Measurements from ENCODE around the gene PLCG2.
A peak's percentile ranks its signal among the peaks of the same experiment; 100 is the strongest.

PLCG2 gene

DNA sequence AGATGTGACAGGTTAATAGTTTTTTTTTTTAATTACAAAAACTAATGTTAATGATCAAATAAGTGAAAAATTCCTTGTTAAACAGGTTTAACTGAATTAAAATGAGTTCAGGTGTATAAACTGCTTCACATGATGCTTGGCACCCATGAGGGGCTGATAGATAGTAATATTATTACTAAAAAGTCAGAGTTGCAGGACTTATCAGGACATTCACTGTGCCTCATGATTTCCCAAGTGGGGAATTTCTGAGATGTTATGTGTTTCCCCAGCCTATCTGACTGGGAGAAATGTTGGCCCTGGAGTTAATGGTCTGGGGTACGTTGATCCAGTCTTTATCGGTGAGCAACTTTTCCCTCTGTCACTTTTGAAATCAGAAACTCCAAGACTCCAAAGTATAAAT, 102.1 kb downstream of the PLCG2 start:
- DNase-seq, result no peak

DNA sequence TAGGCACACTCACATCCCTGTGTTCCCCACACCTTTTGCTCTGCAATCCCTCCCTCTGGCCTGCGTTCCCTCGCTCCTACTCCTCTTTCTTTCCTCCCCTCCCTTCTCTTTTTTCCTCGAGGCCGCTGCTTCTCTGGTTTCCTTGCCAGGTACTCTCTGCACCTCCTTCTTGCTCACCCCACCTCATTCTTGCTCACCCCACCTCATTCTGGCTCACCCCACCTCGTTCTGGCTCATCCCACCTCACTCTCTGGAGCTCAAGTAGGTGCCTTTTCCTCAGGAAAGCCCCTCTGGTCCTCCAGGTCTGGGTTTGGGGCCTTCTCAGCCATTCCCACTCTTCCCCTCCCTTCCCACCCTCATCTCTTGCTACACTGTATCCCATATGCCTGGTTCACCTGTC, 103.5 kb downstream of the PLCG2 start:
- DNase-seq, result no peak

DNA sequence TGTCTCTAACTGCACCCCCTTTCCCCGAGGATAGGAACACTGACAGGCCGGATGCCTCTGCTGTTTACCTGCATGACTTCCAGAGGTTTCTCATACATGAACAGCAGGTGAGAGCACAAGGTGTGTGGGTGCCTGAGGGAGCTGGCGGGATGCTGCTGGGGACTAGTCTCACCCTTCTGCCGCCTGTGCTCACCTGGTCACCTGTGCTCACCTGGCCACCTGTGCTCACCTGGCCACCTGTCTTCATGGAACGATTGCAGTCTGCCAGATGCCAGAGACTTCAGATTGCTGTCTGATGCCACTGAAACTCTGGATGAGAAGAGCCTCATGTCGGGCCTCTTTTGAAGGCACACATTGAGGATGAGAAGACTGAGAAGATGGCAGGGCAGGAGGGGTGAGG, 104.1 kb downstream of the PLCG2 start:
- no peak for DNase-seq

DNA sequence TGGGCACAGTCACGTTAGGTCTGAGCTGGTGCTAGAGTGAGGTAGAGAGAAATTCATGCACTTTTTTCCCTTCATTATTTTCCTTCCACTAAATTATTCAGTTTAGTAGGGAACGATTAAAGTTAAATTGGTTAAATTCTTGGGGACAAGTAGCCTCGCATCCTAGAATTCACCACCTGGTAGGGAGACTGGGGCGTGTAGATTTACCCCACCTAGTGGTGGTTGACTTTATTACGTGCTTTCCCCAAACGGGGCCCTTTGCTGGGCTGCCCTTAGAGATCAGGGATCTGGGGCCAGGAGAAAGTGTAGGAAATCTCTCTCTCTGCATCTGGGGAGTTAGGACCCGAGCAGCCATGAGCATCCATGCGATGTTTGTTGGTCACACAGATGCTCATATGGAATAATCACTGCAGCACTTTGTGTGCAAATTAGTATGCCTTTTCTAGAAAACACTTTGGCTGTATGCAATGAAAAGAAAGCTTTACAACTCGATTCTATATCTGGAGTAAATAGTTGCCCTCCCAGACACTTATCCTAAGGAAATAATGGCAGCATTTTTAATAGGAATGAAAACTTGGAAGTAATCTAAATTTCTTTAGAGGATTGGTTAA, 107.0 kb downstream of the PLCG2 start:
- DNase-seq, result peak; percentile 32

DNA sequence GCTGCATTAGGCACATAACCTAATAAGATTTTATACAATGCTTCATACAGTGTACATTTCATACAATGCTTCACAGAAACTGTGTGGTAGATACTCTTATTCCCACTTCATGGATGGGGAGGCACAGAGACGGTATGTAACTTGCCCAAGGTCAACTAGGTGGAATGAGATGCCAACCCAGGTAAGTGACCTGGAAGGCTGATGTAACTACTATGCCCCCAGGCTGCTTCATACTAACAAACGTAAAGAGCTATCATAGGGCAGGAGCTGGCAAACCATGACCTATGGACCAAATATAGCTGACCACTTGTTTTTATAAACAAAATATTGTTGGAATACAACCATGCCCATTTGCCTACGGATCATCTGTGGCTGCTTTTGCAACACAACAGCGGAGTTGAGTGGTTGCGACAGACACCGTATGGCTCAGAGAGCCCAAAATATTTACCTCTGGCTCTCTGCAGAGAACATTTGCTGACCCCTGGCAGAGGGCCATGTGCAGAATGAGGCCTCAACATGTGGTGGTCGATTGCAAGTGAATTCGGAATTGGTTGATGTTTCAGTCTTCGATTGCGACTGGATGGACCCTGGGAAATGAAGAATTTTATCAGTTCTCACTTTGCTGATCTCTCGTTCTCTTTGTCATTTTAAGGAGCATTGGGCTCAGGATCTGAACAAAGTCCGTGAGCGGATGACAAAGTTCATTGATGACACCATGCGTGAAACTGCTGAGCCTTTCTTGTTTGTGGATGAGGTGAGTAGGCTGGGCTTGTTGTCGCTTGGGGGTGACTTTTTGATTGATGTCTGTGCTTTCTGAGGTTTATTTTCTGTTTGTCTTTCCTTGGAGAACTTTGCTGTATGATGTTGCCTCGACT, 109.7 kb downstream of the PLCG2 start:
- no peak for DNase-seq

DNA sequence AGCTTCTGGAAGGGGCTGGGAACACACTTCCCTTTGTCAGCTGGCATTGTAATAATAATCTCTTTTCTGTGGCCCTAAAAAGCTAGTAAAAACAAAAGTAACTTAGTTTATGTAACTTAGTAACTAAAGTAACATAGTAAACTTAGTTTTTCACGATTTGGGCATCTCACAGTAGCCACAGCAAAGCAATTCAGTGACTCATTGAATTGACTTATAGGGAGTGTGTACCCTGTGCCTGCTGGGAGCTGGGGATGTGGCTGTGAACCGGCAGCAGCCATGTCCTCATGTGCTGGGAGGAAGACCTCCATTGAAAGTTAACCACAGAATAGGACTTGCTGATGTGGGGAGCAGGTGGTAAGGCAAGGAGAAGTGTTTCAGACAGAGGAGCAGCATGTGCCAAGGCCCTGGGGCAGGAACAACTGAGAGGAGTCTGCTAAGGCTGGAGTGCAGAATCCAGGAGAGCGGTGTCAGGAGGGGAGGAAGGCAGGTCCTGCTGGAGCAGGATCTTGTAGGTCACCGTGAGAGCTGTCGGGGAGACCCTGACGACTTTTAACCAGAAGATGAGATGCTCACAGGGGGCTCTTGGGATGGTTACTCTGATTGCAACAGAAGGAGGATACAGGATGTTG, 112.8 kb downstream of the PLCG2 start:
- DNase-seq, result no peak

DNA sequence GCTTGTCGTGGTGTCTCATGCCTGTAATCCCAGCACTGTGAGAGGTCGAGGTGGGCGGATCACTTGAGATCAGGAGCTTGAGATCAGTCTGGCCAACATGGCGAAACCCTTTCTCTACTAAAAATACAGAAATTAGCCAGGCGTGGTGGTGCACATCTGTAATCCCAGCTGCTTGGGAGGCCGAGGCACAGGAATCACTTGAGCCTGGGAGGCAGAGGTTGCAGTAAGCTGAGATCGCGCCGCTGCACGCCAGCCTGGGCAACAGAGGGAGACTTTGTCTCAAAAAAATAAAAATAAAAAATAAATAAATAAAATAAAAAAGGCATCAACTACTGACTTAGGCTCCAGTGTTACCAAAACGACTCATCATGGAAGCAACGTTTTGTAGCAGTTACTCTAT, 115.5 kb downstream of the PLCG2 start:
- DNase-seq, result no peak

DNA sequence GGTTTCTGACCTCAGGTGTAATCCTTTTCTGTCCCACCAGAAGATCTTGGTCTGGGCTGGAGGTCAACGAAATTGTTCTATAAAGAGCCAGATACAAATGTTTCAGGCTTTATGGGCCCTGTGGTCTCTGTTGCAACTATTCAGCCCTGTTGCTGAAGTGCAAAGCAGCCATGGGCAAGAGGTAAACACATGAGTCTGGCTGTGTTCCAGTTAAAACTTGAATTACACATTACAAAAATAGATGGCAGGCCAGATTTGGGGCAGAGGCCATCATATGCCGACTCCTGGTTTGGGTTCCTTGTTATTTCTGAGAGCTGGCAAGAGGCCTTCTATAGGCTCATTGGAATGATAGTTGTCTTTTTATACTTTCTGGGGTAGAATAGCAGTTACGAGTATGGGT, 117.8 kb downstream of the PLCG2 start:
- DNase-seq, result no peak

DNA sequence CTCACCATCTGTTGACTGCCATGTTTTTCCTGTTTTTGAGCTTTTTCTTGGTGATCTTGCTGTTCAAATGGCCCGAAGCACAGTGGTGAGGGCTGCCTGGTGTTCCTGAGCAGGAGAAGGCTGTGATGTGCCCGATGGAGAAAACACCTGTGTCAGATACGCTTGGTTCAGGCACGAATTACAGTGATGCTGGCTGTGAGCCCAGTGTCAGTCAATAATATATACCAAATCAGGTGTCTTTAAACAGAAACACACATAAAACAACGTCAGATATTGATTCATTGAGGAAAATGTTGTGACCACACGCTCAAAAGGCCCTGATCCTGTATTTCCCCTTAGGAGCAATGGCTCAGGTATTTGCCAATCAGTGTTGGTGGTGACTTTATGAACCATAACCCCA, 120.5 kb downstream of the PLCG2 start:
- no peak for DNase-seq

DNA sequence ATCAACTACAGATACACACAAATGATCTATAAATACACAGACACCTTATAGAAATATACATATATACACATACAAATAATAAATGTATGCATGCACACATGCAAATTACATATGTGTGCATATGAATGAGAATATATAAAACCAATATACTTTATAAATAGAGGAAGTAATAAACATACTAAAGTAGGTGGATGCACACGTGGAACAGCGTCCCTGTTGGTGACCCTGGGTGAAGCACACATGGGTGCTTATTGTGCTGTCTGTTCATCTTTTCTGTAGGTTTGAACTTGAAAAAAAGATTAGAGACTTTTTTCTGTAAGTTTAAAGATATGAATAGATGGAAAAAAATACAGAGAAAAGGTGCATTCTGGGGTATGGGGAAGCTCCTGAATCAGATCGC, 120.9 kb downstream of the PLCG2 start:
- no peak for DNase-seq

DNA sequence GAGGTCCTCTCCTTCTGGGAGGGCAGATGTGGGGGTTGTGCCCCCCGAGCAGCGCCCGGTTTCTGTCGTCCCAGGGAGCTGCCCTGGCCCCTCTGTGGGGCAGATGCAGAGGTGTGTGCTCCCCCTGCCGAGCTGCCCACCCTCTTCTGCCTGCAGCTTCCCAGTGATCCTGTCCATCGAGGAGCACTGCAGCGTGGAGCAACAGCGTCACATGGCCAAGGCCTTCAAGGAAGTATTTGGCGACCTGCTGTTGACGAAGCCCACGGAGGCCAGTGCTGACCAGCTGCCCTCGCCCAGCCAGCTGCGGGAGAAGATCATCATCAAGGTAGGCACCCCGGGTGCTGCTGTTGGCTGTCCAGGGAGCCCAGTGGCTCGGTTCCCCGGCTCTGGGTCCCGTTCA, 121.4 kb downstream of the PLCG2 start:
- DNase-seq, result no peak

DNA sequence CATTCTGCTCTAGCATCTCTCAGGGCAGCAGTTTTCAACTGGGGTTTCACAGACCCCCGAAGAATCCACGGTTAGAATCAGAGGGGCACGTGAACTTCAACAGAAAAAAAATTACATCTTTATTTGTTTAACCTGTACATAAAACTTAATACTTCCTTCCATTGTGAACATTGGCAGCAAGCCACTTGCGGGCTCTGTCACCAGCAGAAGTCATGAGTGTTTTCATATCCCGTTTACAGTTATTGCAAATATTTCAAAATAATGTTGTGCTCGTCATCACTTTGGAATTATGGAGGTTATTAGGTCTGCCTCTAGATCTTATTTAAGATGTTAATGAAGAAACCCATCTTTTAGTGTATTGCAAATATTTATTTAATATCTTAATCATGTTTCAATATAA, 122.4 kb downstream of the PLCG2 start:
- DNase-seq, result no peak

DNA sequence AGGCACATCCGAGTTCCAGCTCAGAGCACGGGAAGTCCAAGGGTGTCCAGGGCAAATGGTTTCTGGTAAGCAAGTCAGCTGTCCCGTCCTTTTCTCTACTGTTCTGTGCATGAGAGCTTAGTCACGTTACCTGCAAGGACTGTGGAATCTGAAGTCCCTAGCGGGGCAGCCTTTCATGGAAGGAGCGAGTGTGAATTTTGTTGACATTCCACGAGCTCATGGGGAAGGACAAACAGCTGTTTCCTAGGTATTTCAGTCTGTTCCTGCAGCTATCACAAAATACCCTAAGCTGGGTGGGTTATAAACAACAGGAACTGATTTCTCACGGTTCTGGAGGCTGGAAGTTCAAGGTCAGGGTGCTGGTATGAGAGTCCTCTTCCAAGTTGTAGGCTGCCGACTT, 122.9 kb downstream of the PLCG2 start:
- no peak for DNase-seq

DNA sequence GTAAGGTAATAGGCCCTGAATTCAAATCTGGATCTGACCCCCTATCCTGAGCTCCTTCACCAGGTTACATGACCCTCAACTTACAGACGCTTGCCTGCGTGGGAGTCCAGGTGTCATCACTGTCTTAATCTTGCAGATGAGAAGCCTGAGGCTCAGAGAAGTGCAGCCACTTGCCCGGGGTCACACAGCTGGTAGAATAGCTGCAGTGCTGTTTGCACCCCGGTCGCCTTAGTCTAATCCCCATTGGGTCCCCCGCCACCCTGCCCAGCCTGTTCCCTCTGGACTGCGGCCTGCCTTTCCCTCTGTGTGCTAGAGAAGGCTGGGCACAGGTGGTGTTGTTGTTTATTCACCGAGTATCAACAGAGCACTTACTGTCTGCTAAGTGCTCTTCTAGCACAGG, 125.2 kb downstream of the PLCG2 start:
- no peak for DNase-seq

DNA sequence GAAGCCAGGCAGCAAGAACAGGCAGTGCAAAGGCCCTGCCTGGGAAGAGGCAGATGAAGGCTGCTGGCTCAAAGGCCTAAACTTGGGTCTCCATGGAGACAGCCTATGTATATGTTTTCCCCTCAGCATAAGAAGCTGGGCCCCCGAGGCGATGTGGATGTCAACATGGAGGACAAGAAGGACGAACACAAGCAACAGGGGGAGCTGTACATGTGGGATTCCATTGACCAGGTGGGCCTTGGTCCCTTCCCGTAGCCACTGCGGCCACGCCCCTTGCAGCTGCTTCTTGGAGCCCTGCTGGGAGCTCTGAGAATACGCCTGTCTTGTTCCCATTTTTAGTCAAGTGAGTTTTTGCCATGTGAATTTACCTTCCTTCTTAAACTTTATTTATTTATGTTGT, 126.2 kb downstream of the PLCG2 start:
- no peak for DNase-seq

DNA sequence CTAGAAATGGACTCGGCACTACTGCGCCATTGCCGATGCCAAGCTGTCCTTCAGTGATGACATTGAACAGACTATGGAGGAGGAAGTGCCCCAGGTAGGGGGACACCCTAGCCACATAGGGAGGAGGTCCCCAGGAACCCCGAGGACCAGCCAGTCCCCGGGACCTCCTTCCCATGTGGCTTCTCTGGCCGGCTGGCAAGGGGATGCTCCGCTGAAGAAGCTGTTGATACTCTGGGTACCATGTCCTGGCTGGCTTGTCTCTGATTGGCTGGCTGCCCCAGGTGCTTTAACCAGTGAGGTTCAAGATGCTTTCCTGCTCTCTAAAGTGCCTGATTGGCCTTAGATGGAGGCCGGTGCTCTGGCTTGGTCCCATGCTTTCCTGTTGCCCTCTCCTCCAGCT, 128.6 kb downstream of the PLCG2 start:
- DNase-seq, result no peak

DNA sequence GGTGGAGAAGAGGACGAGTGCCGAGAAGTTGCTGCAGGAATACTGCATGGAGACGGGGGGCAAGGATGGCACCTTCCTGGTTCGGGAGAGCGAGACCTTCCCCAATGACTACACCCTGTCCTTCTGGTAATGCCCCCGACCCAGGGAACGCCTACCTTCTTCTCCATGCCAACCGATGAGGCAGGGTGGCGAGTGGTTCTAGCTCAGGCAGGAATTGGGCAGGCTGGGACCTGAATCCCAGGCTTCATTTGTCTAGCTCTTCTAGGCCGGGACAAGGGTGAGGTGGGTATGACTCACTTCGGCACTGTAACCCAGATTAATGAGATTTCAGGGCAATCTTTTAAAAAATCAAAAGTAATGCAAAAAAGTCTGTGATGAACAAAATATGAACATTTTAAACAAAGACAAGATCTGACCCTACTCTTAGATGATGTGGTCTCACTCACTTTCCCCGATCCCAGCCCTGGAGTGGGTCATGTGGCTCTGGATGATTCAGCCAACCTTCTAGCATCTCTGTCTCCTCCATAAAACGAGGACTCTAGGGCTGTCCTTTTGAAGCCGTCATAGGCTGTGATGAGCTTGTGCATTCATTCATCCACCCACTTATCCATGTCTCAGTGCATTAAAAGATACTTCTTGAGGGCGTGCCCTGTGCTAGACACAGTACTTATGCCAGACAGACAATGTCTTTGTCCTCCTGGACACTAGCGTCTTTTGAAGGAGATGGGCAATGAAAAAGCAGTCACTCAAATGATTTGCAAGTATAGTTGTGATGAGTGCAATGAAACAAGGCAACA, 129.6 kb downstream of the PLCG2 start:
- no peak for DNase-seq

DNA sequence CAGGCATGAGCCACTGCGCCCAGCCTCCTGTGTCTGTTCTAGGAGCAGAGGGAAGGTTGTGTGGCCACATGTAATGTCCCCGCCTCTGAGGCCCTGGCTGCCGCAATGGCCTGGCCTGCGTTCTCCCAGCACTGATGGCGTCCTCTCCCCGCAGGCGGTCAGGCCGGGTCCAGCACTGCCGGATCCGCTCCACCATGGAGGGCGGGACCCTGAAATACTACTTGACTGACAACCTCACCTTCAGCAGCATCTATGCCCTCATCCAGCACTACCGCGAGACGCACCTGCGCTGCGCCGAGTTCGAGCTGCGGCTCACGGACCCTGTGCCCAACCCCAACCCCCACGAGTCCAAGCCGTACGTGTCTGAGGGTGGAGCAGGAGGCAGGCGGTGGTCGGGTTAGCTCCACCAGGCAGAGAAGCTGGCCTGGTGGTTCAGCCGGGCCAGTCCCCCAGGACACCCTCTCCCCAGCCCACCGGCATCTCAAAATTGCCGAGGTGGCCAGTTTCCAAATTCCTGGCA, 131.3 kb downstream of the PLCG2 start:
- no peak for DNase-seq

DNA sequence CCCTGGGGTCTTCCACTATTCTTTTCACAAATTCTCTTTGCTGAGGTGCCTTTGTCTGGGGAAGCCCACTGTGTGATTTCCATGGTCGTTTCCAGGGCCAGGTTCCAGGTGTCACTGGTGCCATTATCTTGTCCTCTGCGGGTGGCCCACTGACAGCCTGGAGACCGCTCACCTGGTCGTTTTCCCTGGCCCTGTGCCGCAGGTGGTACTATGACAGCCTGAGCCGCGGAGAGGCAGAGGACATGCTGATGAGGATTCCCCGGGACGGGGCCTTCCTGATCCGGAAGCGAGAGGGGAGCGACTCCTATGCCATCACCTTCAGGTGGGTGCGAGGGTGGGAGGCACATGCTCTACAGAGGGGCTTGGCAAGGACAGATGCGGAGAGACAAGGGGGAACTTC, 133.3 kb downstream of the PLCG2 start:
- DNase-seq, result no peak

DNA sequence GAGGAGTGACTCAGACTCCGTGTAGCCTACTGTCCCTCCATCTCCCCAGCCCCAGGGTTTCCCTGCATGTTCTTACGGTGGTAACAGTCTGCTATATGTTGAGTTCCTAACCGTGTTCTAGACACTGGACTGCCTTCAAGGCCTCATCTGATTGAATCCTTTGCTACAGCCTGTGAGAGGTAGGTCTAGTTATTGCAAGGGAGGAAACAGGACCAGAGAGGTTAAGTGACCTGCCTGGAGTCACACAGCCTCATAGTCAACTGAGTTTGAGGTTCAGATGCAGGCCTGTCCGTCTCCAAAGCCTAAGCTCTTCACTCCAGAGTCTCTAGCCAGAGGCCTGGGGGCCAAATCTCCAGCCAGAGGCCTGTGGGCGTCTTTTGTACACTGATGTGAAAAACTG, 134.1 kb downstream of the PLCG2 start:
- no peak for DNase-seq

DNA sequence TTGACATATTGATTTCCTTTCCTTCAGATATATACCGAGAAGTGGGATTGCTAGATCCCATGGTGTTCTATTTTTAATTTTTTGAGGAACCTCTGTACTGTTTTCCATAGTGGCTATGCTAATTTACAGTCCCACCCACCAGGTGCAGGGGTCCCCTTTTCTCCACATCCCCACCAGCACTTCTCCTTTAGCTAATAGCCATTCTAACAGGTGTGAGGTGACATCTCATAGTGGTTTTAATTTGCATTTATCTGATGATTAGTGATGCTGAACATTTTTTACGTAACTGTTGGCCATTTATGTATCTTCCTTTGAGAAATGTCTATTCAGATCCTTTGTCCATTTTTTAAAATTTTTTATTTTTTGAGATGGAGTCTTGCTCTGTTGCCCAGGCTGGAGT, 138.3 kb downstream of the PLCG2 start:
- no peak for DNase-seq

DNA sequence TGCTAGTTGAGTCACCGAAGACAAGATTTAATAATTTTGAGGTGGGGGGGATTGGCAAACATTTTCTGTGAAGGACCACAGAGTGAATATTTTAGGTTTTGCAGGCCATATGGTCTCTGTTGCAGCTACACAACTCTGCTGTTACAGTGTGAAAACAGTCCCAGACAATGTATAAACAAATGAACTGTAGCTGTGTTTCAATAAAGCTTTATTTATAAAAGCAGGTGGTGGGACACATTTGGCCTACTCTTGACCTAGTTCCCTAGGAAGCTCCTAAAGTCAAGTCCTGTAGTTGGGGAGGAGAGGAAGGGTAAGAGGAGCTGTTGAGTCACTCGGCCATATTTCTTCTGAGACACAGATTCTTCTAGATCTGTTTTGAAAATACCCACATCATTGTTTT, 139.8 kb downstream of the PLCG2 start:
- no peak for DNase-seq

DNA sequence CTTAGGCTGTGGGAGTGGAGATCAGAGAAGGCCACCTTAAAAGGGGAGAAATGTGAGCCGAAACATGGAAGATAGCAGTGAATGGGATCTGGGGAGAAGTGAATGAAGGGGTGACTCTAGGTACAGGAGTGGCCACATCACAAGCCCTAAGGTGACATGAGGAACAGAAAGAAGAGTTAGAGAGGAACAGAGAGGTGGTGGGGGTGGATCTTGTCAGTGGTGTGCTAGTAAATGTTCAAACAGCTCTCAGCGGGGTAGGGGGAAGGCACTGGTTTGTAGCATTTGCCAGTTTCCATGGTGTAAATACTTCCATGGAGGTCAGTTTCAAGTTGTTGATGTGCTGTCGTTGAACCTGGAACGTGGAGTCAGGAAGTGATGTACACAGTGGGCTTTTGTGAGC, 141.4 kb downstream of the PLCG2 start:
- no peak for DNase-seq

Measured in CD4-positive, alpha-beta T cell treated with Interleukin-10 for 1 hour (primary cell).